Astrocyte (in vitro differentiated cells and primary cell): ENCODE data around the gene NSFL1C. TPM values are rescaled to one million over a fixed set of nuclear protein-coding genes. Genes with fewer than 3 reads are reported as not detected.
A peak's percentile ranks its signal among the peaks of the same experiment; 100 is the strongest.
"Not testable (repeated sequence)": the region's sequence is repeated elsewhere in the genome, so short reads cannot be mapped to it uniquely, and the experiment has no call there.

Source experiments
- DNase-seq: peaks from one replicate; pipeline ENCODE4 v3.0.0-alpha.2; 2010; ENCODE audit warnings: low read depth
- FAIRE-seq: peaks from 2 replicates; lab custom pipeline; 2011; peaks lifted over from hg19 to GRCh38; lab: Jason Lieb, UNC
- H2AFZ ChIP-seq: 2 replicates; pipeline ENCODE4 v1.6.0; 2012; ENCODE audit warnings: low read depth, low read length, inconsistent platforms
- H3K27ac ChIP-seq: 2 replicates; pipeline ENCODE4 v1.5.1; 2011; ENCODE audit warnings: low read depth, low read length, inconsistent platforms
- H3K27me3 ChIP-seq: 2 replicates; pipeline ENCODE4 v1.6.0; 2011; ENCODE audit warnings: low read length, inconsistent platforms; ENCODE audit not compliant: insufficient read depth
- H3K36me3 ChIP-seq: 2 replicates; pipeline ENCODE4 v1.5.1; 2011; ENCODE audit warnings: low read length, inconsistent platforms; ENCODE audit not compliant: insufficient read depth
- H3K4me1 ChIP-seq: 2 replicates; pipeline ENCODE4 v1.5.1; 2011; ENCODE audit warnings: low read length, inconsistent platforms; ENCODE audit not compliant: insufficient read depth
- H3K4me2 ChIP-seq: 2 replicates; pipeline ENCODE4 v1.6.0; 2012; ENCODE audit warnings: low read length, inconsistent platforms
- H3K4me3 ChIP-seq: 2 replicates; pipeline ENCODE4 v1.5.1; 2011; ENCODE audit warnings: low read depth, mild to moderate bottlenecking, low read length, inconsistent platforms; ENCODE audit not compliant: insufficient read depth
- H3K79me2 ChIP-seq: 2 replicates; pipeline ENCODE4 v1.6.0; 2012; ENCODE audit warnings: mild to moderate bottlenecking, low read length, inconsistent platforms; ENCODE audit not compliant: insufficient read depth
- H3K9ac ChIP-seq: 2 replicates; pipeline ENCODE4 v1.6.0; 2012; ENCODE audit warnings: mild to moderate bottlenecking, low read length, inconsistent platforms
- H3K9me3 ChIP-seq: 2 replicates; pipeline ENCODE4 v1.5.1; 2012; ENCODE audit warnings: low read depth, mild to moderate bottlenecking, low read length, inconsistent platforms; ENCODE audit not compliant: insufficient read depth
- H4K20me1 ChIP-seq: 2 replicates; pipeline ENCODE4 v1.6.0; 2012; ENCODE audit warnings: low read length, inconsistent platforms; ENCODE audit not compliant: insufficient read depth
- H3K27ac Mint-ChIP-seq: one replicate; pipeline ENCODE4 v1.8.0; 2021; ENCODE audit warnings: mild to moderate bottlenecking, mixed read lengths; ENCODE audit not compliant: unreplicated experiment
- H3K27me3 Mint-ChIP-seq: one replicate; pipeline ENCODE4 v1.8.0; 2021; ENCODE audit warnings: low read depth, mixed read lengths; ENCODE audit not compliant: unreplicated experiment
- H3K36me3 Mint-ChIP-seq: one replicate; pipeline ENCODE4 v1.8.0; 2021; ENCODE audit warnings: low read depth, mixed read lengths; ENCODE audit not compliant: unreplicated experiment
- H3K4me1 Mint-ChIP-seq: one replicate; pipeline ENCODE4 v1.8.0; 2021; ENCODE audit warnings: low read depth, mixed read lengths; ENCODE audit not compliant: unreplicated experiment
- H3K4me3 Mint-ChIP-seq: one replicate; pipeline ENCODE4 v1.8.0; 2021; ENCODE audit warnings: mild to moderate bottlenecking, moderate library complexity, mixed read lengths; ENCODE audit not compliant: unreplicated experiment
- H3K9me3 Mint-ChIP-seq: one replicate; pipeline ENCODE4 v1.8.0; 2021; ENCODE audit warnings: mild to moderate bottlenecking, mixed read lengths; ENCODE audit not compliant: unreplicated experiment
- CTCF ChIP-seq: IDR thresholded peaks from 2 replicates; pipeline ENCODE4 v1.5.1; 2011; ENCODE audit warnings: low read depth, mild to moderate bottlenecking, inconsistent platforms, low read length, moderate library complexity; ENCODE audit not compliant: insufficient read depth
- EZH2 ChIP-seq: IDR thresholded peaks from 2 replicates; pipeline ENCODE4 v1.6.1; 2012; ENCODE audit warnings: mild to moderate bottlenecking, low read length, inconsistent platforms; ENCODE audit not compliant: insufficient read depth
- total RNA-seq: library from RNA; stranded (reverse); gene quantifications from 2 replicates; pipeline ENCODE4 v1.2.1, GENCODE V29; 2021

The NSFL1C gene
- total RNA-seq, 1 donor from 2014 or later = 96.0 TPM

GRCh38 chr20:1402149-1402548 lies 64.5 kb downstream of the NSFL1C start:
- no peak overlapping the region for H3K27ac ChIP-seq
- H3K27me3 Mint-ChIP-seq = peaks cover 11% of the 10 kb centered on the region
- H3K4me3 Mint-ChIP-seq = no peak overlapping the region

GRCh38 chr20:1401451-1401907 lies 65.2 kb downstream of the NSFL1C start:
- Histone ChIP-seq H3K79me2 (no peaks in the 10 kb centered on the region), H3K36me3 (no peaks in the 10 kb centered on the region), H3K27ac (no peak overlapping the region), H3K4me2 (no peak overlapping the region), H3K4me1 (peaks cover 11% of the 10 kb centered on the region), H2AFZ (no peak overlapping the region), H4K20me1 (no peaks in the 10 kb centered on the region), H3K9me3 (no peaks in the 10 kb centered on the region), H3K4me3 (no peak overlapping the region), H3K9ac (no peak overlapping the region), H3K27me3 (peaks cover 4% of the 10 kb centered on the region)
- FAIRE-seq (no peak), DNase-seq (no peak)
- H3K36me3 Mint-ChIP-seq = no peaks in the 10 kb centered on the region
- H3K27me3 Mint-ChIP-seq = peaks cover 11% of the 10 kb centered on the region
- TF ChIP-seq CTCF = no peak
- no peak for TF ChIP-seq EZH2
- peaks cover 13% of the 10 kb centered on the region for H3K9me3 Mint-ChIP-seq
- no peak overlapping the region for H3K27ac Mint-ChIP-seq
- H3K4me1 Mint-ChIP-seq = peaks cover 18% of the 10 kb centered on the region
- no peak overlapping the region for H3K4me3 Mint-ChIP-seq

More at GRCh38 chr20:1402149-1402548, 64.5 kb downstream of the NSFL1C start:
- peaks cover 11% of the 10 kb centered on the region for H3K4me1 ChIP-seq
- FAIRE-seq (no peak), DNase-seq (peak; percentile 65)
- H2AFZ ChIP-seq = no peak overlapping the region
- Mint-ChIP-seq H3K4me1 (peaks cover 18% of the 10 kb centered on the region), H3K36me3 (no peaks in the 10 kb centered on the region), H3K9me3 (peaks cover 13% of the 10 kb centered on the region), H3K27ac (no peak overlapping the region)
- H3K4me2 ChIP-seq = no peak overlapping the region
- TF ChIP-seq EZH2 (no peak), CTCF (no peak)
- no peaks in the 10 kb centered on the region for H3K79me2 ChIP-seq
- no peaks in the 10 kb centered on the region for H3K9me3 ChIP-seq
- no peaks in the 10 kb centered on the region for H4K20me1 ChIP-seq
- peaks cover 4% of the 10 kb centered on the region for H3K27me3 ChIP-seq
- no peaks in the 10 kb centered on the region for H3K36me3 ChIP-seq
- H3K4me3 ChIP-seq = no peak overlapping the region
- H3K9ac ChIP-seq = no peak overlapping the region

GRCh38 chr20:1399678-1400366 lies 66.8 kb downstream of the NSFL1C start:
- H3K27me3 ChIP-seq, H3K36me3 Mint-ChIP-seq, H3K4me3 ChIP-seq, H4K20me1 ChIP-seq, H3K36me3 ChIP-seq, H3K79me2 ChIP-seq, H3K4me3 Mint-ChIP-seq, FAIRE-seq, H3K9me3 ChIP-seq, H2AFZ ChIP-seq: not testable (repeated sequence)
- peaks cover 13% of the 10 kb centered on the region for H3K9me3 Mint-ChIP-seq
- peak; percentile 73 for DNase-seq
- peaks cover 18% of the 10 kb centered on the region for H3K4me1 Mint-ChIP-seq
- H3K27me3 Mint-ChIP-seq = peaks cover 16% of the 10 kb centered on the region
- Histone ChIP-seq H3K4me2 (peak overlapping the region; percentile 63), H3K9ac (peak overlapping the region; percentile 30), H3K27ac (peak overlapping the region; percentile 43), H3K4me1 (peaks cover 11% of the 10 kb centered on the region)
- peak overlapping the region; percentile 81 for H3K27ac Mint-ChIP-seq

- H3K9ac ChIP-seq, H3K9me3 ChIP-seq, H3K36me3 ChIP-seq, H3K4me3 Mint-ChIP-seq, DNase-seq, H3K27ac Mint-ChIP-seq, H3K79me2 ChIP-seq, H4K20me1 ChIP-seq, H3K9me3 Mint-ChIP-seq, H3K4me2 ChIP-seq, H3K27me3 ChIP-seq, H3K4me3 ChIP-seq, H3K36me3 Mint-ChIP-seq, FAIRE-seq, H3K27ac ChIP-seq, H2AFZ ChIP-seq: not testable (repeated sequence)
- peaks cover 12% of the 10 kb centered on the region for H3K27me3 Mint-ChIP-seq
- peaks cover 20% of the 10 kb centered on the region for H3K4me1 Mint-ChIP-seq
- H3K4me1 ChIP-seq = peaks cover 14% of the 10 kb centered on the region
Measured at GRCh38 chr20:1398185-1398584, 68.5 kb downstream of the NSFL1C start.
